GM12878 (cell line): Measurements from ENCODE around the gene CNMD. TPM values are rescaled to one million over a fixed set of nuclear protein-coding genes. Genes with fewer than 3 reads are reported as not detected.
A peak's percentile ranks its signal among the peaks of the same experiment; 100 is the strongest.

Experiments used
- CREM ChIP-seq: IDR thresholded peaks from 2 replicates; pipeline ENCODE4 v1.6.1; 2014; ENCODE audit warnings: antibody characterized with exemption, low read depth
- FOXK2 ChIP-seq: fragments of 450-650 bp; IDR thresholded peaks from 2 replicates; pipeline ENCODE4 v1.6.1; 2017; ENCODE audit warnings: mild to moderate bottlenecking, moderate library complexity
- HDAC6 ChIP-seq: fragments of 200-600 bp; sonication (generic); IDR thresholded peaks from one replicate; pipeline ENCODE4 v1.8.0; 2017; ENCODE audit warnings: antibody characterized with exemption; ENCODE audit not compliant: unreplicated experiment
- MEF2B ChIP-seq: fragments of 450-650 bp; IDR thresholded peaks from 2 replicates; pipeline ENCODE4 v1.6.1; 2018; ENCODE audit warnings: mild to moderate bottlenecking, moderate library complexity; ENCODE audit not compliant: partially characterized antibody, poor library complexity, severe bottlenecking
- NFYB ChIP-seq: IDR thresholded peaks from 2 replicates; pipeline ENCODE4 v1.6.1; 2011; ENCODE audit warnings: low read depth, mild to moderate bottlenecking, low read length, improper control_type of control experiment, moderate library complexity; ENCODE audit not compliant: insufficient read depth
- PML ChIP-seq: IDR thresholded peaks from 2 replicates; pipeline ENCODE4 v1.6.1; 2012; ENCODE audit warnings: low read length, inconsistent platforms
- POLR2AphosphoS5 ChIP-seq: IDR thresholded peaks from 2 replicates; pipeline ENCODE4 v1.6.1; 2011; ENCODE audit warnings: mild to moderate bottlenecking, low read length, inconsistent platforms
- POU2F2 ChIP-seq: IDR thresholded peaks from 3 replicates; pipeline ENCODE4 v1.6.1; 2011; ENCODE audit warnings: low read depth, mild to moderate bottlenecking, low read length, borderline replicate concordance
- RBBP5 ChIP-seq: fragments of 200-600 bp; sonication (generic); conservative IDR thresholded peaks from 2 replicates; pipeline ENCODE4 v1.6.1; 2016
- RELB ChIP-seq: fragments of 450-650 bp; IDR thresholded peaks from 2 replicates; pipeline ENCODE4 v1.6.1; 2017; ENCODE audit warnings: low read depth, mild to moderate bottlenecking, moderate library complexity
- SP1 ChIP-seq: IDR thresholded peaks from one replicate; pipeline ENCODE4 v1.6.1; 2011; ENCODE audit warnings: low read depth, low read length
- SRF ChIP-seq, 2 experiments: IDR thresholded peaks; 2 replicates each; pipeline ENCODE4 v1.6.1; 2011; ENCODE audit warnings: low read depth in 2 of 2, low read length in 2 of 2, mild to moderate bottlenecking in 1 of 2, moderate library complexity in 1 of 2
- STAT1 ChIP-seq: fragments of 450-650 bp; conservative IDR thresholded peaks from 2 replicates; pipeline ENCODE4 v1.6.1; 2014; ENCODE audit warnings: antibody characterized with exemption, mild to moderate bottlenecking
- SUZ12 ChIP-seq: fragments of 200-600 bp; sonication (generic); IDR thresholded peaks from one replicate; pipeline ENCODE4 v1.6.1; 2018; ENCODE audit warnings: antibody characterized with exemption, mild to moderate bottlenecking; ENCODE audit not compliant: unreplicated experiment
- YBX1 ChIP-seq: fragments of 450-650 bp; IDR thresholded peaks from 2 replicates; pipeline ENCODE4 v1.6.1; 2016; ENCODE audit warnings: antibody characterized with exemption
- ZSCAN29 ChIP-seq: fragments of 450-650 bp; IDR thresholded peaks from 2 replicates; pipeline ENCODE4 v1.6.1; 2017; ENCODE audit warnings: mild to moderate bottlenecking, moderate library complexity
- polyA plus RNA-seq, 11 experiments: library from polyadenylated mRNA; depleted of rRNA in 4 of 11; unstranded in 6 of 11; stranded (reverse) in 5 of 11; fragments of >200 nt; fragmentation: Nextera tagmentation in 4 of 11; fragmentation: Illumina TruSeq in 1 of 11; extraction: Ambion mirVana in 4 of 11; extraction: Trizol in 1 of 11; gene quantifications; 1 replicate in 1 of 11; 2 replicates in 10 of 11; pipeline versions ENCODE4 v1.2.1 to v1.2.3, GENCODE V29; 2011 to 2016; ENCODE audit warnings: inconsistent platforms in 2 of 11, missing spikeins in 2 of 11, low read depth in 1 of 11
- total RNA-seq, 4 experiments: library from RNA; depleted of rRNA in 3 of 4; stranded (reverse); fragments of >200 nt in 3 of 4; fragmentation: Illumina TruSeq in 1 of 4; extraction: Trizol in 1 of 4; gene quantifications; 2 replicates each; pipeline versions ENCODE4 v1.2.1 to v1.2.3, GENCODE V29; 2013 to 2021
- TF ChIP-seq, protein P1 (sequence below): fragments of 450-650 bp; IDR thresholded peaks from 2 replicates; pipeline ENCODE4 v1.6.1; 2017; ENCODE audit warnings: mild to moderate bottlenecking, moderate library complexity
- TF ChIP-seq, protein P2 (sequence below): IDR thresholded peaks from 2 replicates; pipeline ENCODE4 v1.6.1; 2012; ENCODE audit warnings: improper control_type of control experiment, low read depth, low read length; ENCODE audit not compliant: insufficient replicate concordance

The CNMD gene
- total and polyA plus RNA-seq, 10 of the 15 experiments (the other 5 are each of a cell fraction or from before 2014, with no cell fraction given): 0.31 to 1.6 (median 0.73) TPM

- TF ChIP-seq MEF2B (peak; percentile 95), FOXK2 (no peak), ZSCAN29 (no peak), SRF (IDR thresholded peaks at IDR 0.05; ENCODE audit: low read depth in 2 of 2, low read length in 2 of 2) (no peak), POU2F2 (no peak), HDAC6 (no peak), POLR2AphosphoS5 (no peak), RELB (no peak; the same call in 1 of the 2 replicates), SUZ12 (no peak), SP1 (no peak), CREM (no peak), YBX1 (0 out of 2 replicates have a peak, but pooled peaks have one; percentile 17), STAT1 (no peak), NFYB (no peak), PML (no peak), RBBP5 (no peak)
- TF ChIP-seq, protein P1, sequence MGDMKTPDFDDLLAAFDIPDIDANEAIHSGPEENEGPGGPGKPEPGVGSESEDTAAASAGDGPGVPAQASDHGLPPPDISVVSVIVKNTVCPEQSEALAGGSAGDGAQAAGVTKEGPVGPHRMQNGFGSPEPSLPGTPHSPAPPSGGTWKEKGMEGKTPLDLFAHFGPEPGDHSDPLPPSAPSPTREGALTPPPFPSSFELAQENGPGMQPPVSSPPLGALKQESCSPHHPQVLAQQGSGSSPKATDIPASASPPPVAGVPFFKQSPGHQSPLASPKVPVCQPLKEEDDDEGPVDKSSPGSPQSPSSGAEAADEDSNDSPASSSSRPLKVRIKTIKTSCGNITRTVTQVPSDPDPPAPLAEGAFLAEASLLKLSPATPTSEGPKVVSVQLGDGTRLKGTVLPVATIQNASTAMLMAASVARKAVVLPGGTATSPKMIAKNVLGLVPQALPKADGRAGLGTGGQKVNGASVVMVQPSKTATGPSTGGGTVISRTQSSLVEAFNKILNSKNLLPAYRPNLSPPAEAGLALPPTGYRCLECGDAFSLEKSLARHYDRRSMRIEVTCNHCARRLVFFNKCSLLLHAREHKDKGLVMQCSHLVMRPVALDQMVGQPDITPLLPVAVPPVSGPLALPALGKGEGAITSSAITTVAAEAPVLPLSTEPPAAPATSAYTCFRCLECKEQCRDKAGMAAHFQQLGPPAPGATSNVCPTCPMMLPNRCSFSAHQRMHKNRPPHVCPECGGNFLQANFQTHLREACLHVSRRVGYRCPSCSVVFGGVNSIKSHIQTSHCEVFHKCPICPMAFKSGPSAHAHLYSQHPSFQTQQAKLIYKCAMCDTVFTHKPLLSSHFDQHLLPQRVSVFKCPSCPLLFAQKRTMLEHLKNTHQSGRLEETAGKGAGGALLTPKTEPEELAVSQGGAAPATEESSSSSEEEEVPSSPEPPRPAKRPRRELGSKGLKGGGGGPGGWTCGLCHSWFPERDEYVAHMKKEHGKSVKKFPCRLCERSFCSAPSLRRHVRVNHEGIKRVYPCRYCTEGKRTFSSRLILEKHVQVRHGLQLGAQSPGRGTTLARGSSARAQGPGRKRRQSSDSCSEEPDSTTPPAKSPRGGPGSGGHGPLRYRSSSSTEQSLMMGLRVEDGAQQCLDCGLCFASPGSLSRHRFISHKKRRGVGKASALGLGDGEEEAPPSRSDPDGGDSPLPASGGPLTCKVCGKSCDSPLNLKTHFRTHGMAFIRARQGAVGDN: peak; percentile 71; the same call in 1 of the 2 replicates
- TF ChIP-seq, protein P2, sequence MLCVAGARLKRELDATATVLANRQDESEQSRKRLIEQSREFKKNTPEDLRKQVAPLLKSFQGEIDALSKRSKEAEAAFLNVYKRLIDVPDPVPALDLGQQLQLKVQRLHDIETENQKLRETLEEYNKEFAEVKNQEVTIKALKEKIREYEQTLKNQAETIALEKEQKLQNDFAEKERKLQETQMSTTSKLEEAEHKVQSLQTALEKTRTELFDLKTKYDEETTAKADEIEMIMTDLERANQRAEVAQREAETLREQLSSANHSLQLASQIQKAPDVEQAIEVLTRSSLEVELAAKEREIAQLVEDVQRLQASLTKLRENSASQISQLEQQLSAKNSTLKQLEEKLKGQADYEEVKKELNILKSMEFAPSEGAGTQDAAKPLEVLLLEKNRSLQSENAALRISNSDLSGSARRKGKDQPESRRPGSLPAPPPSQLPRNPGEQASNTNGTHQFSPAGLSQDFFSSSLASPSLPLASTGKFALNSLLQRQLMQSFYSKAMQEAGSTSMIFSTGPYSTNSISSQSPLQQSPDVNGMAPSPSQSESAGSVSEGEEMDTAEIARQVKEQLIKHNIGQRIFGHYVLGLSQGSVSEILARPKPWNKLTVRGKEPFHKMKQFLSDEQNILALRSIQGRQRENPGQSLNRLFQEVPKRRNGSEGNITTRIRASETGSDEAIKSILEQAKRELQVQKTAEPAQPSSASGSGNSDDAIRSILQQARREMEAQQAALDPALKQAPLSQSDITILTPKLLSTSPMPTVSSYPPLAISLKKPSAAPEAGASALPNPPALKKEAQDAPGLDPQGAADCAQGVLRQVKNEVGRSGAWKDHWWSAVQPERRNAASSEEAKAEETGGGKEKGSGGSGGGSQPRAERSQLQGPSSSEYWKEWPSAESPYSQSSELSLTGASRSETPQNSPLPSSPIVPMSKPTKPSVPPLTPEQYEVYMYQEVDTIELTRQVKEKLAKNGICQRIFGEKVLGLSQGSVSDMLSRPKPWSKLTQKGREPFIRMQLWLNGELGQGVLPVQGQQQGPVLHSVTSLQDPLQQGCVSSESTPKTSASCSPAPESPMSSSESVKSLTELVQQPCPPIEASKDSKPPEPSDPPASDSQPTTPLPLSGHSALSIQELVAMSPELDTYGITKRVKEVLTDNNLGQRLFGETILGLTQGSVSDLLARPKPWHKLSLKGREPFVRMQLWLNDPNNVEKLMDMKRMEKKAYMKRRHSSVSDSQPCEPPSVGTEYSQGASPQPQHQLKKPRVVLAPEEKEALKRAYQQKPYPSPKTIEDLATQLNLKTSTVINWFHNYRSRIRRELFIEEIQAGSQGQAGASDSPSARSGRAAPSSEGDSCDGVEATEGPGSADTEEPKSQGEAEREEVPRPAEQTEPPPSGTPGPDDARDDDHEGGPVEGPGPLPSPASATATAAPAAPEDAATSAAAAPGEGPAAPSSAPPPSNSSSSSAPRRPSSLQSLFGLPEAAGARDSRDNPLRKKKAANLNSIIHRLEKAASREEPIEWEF: no peak
These were observed 13.4 kb downstream of the CNMD start (continued) for GRCh38 chr13:52726258-52726657.
